HEK293T (cell line): ENCODE results near the gene DARS1.
"Not testable (repeated sequence)": the region's sequence is repeated elsewhere in the genome, so short reads cannot be mapped to it uniquely, and the experiment has no call there.

Experiments used
- CTCF ChIA-PET: fragments of 350-600 bp; formaldehyde crosslinking; extraction: SDS; loops from one replicate; lab custom pipeline; 2021; ENCODE audit warnings: antibody characterized with exemption, inconsistent platforms; lab: Yijun Ruan, JAX
- POLR2A ChIA-PET: fragments of 350-600 bp; formaldehyde crosslinking; extraction: SDS; loops from one replicate; lab custom pipeline; 2020; ENCODE audit warnings: antibody characterized with exemption, inconsistent platforms; lab: Yijun Ruan, JAX
- DNase-seq: peaks from one replicate; pipeline ENCODE4 v3.0.0; 2012; ENCODE audit warnings: mixed read lengths; ENCODE audit errors: extremely low spot score
- ARNT ChIP-seq: fragments of 450-650 bp; IDR thresholded peaks from 2 replicates; pipeline ENCODE4 v1.6.1; 2017; ENCODE audit warnings: mild to moderate bottlenecking
- BHLHE40 ChIP-seq: fragments of 450-650 bp; IDR thresholded peaks from 2 replicates; pipeline ENCODE4 v1.6.1; 2016; ENCODE audit warnings: mild to moderate bottlenecking, moderate library complexity, borderline replicate concordance
- CTBP1 ChIP-seq: fragments of 450-650 bp; IDR thresholded peaks from 2 replicates; pipeline ENCODE4 v1.6.1; 2016; ENCODE audit warnings: borderline replicate concordance
- ELF4 ChIP-seq: fragments of 450-650 bp; IDR thresholded peaks from 2 replicates; pipeline ENCODE4 v1.6.1; 2017; ENCODE audit warnings: antibody characterized with exemption
- FOXA1 ChIP-seq: fragments of 450-650 bp; IDR thresholded peaks from 2 replicates; pipeline ENCODE4 v1.6.1; 2016; ENCODE audit warnings: mild to moderate bottlenecking
- FOXK2 ChIP-seq: fragments of 450-650 bp; IDR thresholded peaks from 2 replicates; pipeline ENCODE4 v1.6.1; 2016; ENCODE audit warnings: mild to moderate bottlenecking
- FOXM1 ChIP-seq: fragments of 450-650 bp; IDR thresholded peaks from 2 replicates; pipeline ENCODE4 v1.6.1; 2017; ENCODE audit warnings: mild to moderate bottlenecking, borderline replicate concordance
- HDGF ChIP-seq: fragments of 450-650 bp; IDR thresholded peaks from 2 replicates; pipeline ENCODE4 v1.6.1; 2017; ENCODE audit warnings: antibody characterized with exemption, borderline replicate concordance
- L3MBTL2 ChIP-seq: fragments of 450-650 bp; conservative IDR thresholded peaks from 2 replicates; pipeline ENCODE4 v1.6.1; 2016; ENCODE audit warnings: mild to moderate bottlenecking
- LEF1 ChIP-seq: fragments of 450-650 bp; IDR thresholded peaks from 2 replicates; pipeline ENCODE4 v1.6.1; 2017; ENCODE audit warnings: mild to moderate bottlenecking, borderline replicate concordance
- NFRKB ChIP-seq: fragments of 450-650 bp; IDR thresholded peaks from 2 replicates; pipeline ENCODE4 v1.6.1; 2016; ENCODE audit warnings: mild to moderate bottlenecking, moderate library complexity
- SP1 ChIP-seq: fragments of 450-650 bp; IDR thresholded peaks from 2 replicates; pipeline ENCODE4 v1.6.1; 2017
- SUZ12 ChIP-seq: fragments of 450-650 bp; IDR thresholded peaks from 2 replicates; pipeline ENCODE4 v1.6.1; 2016; ENCODE audit warnings: mild to moderate bottlenecking
- TARDBP ChIP-seq: fragments of 450-650 bp; IDR thresholded peaks from 2 replicates; pipeline ENCODE4 v1.6.1; 2016
- ZNF384 ChIP-seq: fragments of 450-650 bp; IDR thresholded peaks from 2 replicates; pipeline ENCODE4 v1.6.1; 2016
- TF ChIP-seq, protein P1 (sequence below): fragments of 450-650 bp; IDR thresholded peaks from 2 replicates; pipeline ENCODE4 v1.6.1; 2016

Gene DARS1

DNA sequence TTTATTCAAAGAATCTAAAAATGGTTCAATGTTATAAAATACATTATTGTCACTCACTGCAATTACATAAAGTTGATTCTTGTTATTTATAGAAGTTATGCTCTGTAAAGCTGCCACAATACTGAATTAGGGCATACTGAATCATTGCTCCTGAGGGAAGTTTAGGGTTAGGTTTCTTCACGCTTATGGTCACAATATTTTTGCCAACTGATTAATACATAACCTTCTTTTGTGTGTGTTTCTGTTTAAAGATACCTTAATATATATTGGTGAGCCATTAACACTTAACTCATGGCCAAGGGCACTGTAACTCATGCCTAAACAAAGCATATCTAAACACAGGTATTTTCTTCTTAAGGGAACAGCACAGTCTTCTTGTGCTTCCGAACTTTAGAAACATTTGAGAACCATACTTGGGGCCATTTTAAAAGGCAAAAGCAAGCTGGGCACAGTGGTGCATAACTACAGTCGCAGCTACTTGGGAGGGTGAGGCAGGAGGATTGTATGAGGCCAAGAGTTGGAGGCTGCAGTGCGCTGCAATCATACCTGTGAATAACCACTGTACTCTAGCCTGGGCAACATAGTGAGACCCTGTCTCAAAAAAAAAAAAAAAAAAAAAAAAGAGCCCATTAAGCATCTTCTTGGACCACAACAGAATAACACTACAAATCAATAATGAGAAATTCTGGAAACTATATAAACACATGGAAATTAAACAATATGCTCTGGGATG, 15.6 kb downstream of the DARS1 start:
- TF ChIP-seq FOXA1 (no peak), SUZ12 (no peak), CTBP1 (no peak), L3MBTL2 (no peak), TARDBP (no peak), ELF4 (no peak)
- no peak for DNase-seq
- CTCF ChIA-PET: no interaction called here
- POLR2A ChIA-PET: no interaction called here

DNA sequence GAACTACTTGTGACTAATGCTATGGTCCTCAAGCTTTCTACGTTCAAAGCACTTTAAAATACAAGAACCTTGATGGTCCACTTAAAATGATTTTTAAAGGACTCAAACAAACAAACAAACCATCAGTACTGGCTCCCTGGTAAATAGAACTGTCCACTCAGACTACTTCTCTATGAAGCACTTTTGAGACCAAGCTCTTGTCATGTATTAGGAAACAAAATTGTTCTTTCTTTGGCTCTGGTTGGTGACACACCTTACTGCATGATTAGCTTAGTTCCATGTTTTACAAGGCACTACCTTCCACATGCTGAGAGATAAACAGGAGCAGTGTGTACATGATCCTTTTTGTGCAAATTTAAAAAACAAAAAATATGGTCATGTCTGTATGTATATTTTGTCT, 19.7 kb downstream of the DARS1 start:
- ChIA-PET POLR2A (interaction anchor here (1.0 kb wide), 1 partner anchor 20 kb away, joined by 3 read pairs; the partner anchor contains the start of gene DARS1), CTCF (interaction anchor here (1.1 kb wide), 1 partner anchor 19 kb away, joined by 3 read pairs; no protein-coding TSS in a partner anchor)

DNA sequence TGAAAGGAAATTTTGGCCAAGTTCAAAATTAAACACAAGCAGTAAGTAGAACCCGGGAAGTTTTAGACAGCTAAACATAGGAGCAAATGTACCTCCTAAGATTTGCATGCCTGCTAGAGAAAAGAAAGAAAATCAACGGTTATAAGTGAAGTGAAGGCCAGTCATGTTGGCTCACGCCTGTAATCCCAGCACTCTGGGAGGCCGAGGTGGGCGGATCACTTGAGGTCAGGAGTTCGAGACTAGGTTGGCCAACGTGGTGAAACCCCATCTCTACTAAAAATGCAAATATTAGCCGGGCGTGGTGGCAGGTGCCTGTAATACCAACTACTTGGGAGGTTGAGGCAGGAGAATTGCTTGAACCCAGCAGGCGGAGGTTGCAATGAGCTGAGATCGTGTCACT, 21.0 kb downstream of the DARS1 start:
- DNase-seq, POLR2A ChIA-PET: not testable (repeated sequence)
- CTCF ChIA-PET: interaction anchor here (0.6 kb wide), 1 partner anchor 15 kb away, joined by 3 read pairs; no protein-coding TSS in a partner anchor

More for the DNA sequence above, 19.7 kb downstream of the DARS1 start:
- no peak for DNase-seq
- no peak for TF ChIP-seq BHLHE40
- no peak for TF ChIP-seq LEF1
- TF ChIP-seq ELF4: no peak
- TF ChIP-seq HDGF: no peak
- TF ChIP-seq TARDBP: no peak
- no peak for TF ChIP-seq FOXM1
- TF ChIP-seq ZNF384: no peak
- no peak for TF ChIP-seq CTBP1
- no peak for TF ChIP-seq ARNT
- TF ChIP-seq, protein P1, sequence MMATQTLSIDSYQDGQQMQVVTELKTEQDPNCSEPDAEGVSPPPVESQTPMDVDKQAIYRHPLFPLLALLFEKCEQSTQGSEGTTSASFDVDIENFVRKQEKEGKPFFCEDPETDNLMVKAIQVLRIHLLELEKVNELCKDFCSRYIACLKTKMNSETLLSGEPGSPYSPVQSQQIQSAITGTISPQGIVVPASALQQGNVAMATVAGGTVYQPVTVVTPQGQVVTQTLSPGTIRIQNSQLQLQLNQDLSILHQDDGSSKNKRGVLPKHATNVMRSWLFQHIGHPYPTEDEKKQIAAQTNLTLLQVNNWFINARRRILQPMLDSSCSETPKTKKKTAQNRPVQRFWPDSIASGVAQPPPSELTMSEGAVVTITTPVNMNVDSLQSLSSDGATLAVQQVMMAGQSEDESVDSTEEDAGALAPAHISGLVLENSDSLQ: no peak
- TF ChIP-seq FOXA1: no peak
- TF ChIP-seq FOXK2: no peak
- no peak for TF ChIP-seq SP1
- TF ChIP-seq L3MBTL2: no peak
- no peak for TF ChIP-seq NFRKB
- no peak for TF ChIP-seq SUZ12

DNA sequence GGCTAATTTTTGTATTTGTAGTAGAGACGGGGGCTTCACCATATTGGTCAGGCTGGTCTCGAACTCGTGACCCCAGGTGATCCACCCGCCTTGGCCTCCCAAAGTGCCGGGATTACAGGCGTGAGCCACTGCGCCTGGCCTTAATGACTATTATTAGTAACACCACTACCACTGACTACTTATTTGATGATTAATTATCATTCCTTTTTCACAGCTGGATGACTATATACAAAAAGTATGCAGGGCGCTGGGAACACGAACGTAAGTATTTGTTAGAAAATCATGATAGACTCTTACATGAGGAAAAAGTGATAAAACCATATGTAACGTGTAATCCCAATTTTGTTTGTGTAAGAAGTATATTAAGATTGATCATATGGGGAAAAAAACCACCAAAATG, 21.6 kb downstream of the DARS1 start:
- ChIA-PET POLR2A (no interaction called here), CTCF (no interaction called here)
- DNase-seq: no peak
- TF ChIP-seq BHLHE40 (no peak), SUZ12 (no peak), FOXK2 (no peak), ARNT (no peak)

DNA sequence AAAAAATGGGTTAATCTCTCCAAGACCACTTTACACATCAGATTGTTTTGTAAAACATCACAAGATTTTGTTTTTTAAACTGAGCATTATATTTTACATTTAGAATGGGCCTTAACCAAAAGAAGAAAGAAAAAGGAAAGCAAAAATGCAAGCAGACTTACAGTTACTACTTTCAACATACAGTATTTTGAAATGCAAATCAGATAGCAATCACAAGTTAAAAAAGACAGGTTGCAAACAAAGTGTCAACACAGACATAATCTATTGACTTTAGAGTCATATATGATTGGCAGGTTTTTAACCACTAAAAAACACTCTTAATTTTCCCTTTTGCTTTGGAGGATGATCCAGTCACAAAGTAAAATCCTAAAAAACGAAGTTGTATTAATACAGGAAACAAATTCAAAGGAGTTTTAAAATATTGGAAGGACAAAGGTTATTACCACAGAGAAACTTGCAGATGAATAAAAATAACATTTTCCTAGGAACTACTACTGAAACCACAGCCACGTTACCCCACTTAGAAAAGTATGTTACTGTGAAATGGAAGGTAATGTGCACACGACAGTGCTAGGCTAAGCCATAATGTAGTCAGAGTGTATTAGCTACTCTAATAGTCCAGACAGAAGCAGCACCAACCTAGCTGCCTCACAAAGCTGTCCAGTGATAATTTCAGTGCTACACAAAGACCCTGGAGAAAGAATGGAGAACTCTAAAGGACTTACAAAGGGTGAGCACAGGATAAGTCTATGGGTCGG, 22.9 kb downstream of the DARS1 start:
- ChIA-PET POLR2A (no interaction called here), CTCF (interaction anchor here (0.6 kb wide), 1 partner anchor 454 kb away, joined by 3 read pairs; no protein-coding TSS in a partner anchor)
- DNase-seq: no peak
- TF ChIP-seq, protein P1: no peak
- TF ChIP-seq FOXK2 (no peak), FOXA1 (no peak), SUZ12 (no peak), NFRKB (no peak), HDGF (no peak), LEF1 (no peak), TARDBP (no peak), FOXM1 (no peak), ELF4 (no peak)

DNA sequence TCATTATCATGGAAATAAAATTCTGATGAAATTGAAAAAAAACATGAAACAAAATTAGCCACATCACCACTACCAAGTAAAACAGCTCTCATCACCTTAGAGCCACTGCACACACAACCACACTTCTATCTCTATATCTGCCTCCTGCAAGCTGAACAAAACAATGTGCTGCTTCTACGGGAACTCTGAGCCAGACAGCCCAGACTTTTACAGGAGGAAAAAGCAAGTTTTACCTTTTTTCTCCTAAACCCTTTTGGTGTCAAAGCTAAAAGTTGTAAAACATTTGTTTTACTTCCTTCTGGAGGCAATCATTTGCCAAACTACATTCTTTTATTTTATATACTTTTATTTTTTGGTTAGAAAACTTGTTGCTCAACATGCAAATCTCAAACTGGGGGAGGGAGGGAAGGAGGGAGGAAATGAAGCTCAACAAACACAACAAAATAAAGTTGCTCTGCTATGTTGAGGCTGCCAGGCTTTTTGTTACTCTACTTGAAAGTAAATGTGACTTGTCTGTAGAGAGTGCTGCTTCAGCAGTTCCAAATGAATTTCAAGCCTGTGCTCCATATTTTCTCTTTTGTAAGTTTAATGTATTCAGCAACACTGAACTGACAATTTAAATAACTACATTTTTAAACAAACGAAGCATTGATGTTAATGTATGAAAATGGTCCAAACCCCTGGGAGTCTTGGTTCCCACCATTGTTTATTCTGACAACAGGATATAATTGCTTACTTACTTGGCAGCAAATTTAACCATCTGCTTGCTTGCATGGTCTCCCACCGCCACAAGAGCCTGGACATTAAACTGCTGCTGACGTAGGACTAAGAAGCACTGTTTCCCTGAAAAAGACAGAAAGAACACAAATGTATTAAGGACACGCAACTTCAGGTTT, 24.5 kb downstream of the DARS1 start:
- ChIA-PET POLR2A (no interaction called here), CTCF (no interaction called here)
- DNase-seq: no peak
- TF ChIP-seq ARNT (no peak), CTBP1 (no peak), TARDBP (no peak), ELF4 (no peak), ZNF384 (no peak), L3MBTL2 (no peak), LEF1 (no peak), FOXM1 (no peak), SP1 (no peak)
- TF ChIP-seq, protein P1: no peak
